CD4-positive, alpha-beta T cell (primary cell): ENCODE measurements around the gene UGP2. TPM values are rescaled to one million over a fixed set of nuclear protein-coding genes. Genes with fewer than 3 reads are reported as not detected.

Experiments used
- ATAC-seq: fragments of 200-7000 bp; cut with Tn5 transposase; one replicate; pipeline ENCODE4 v1.10.0; 2022; ENCODE audit warnings: mild to moderate bottlenecking; ENCODE audit not compliant: poor library complexity
- CTCF ChIA-PET: fragments of 350-600 bp; sonication (Branson Sonifier 250); formaldehyde crosslinking; loops from one replicate; lab custom pipeline; 2021; ENCODE audit warnings: antibody characterized with exemption, inconsistent platforms; lab: Charles Lee
- POLR2A ChIA-PET: fragments of 350-600 bp; sonication (Branson Sonifier 250); formaldehyde crosslinking; loops from one replicate; lab custom pipeline; 2021; ENCODE audit warnings: antibody characterized with exemption, inconsistent platforms; lab: Charles Lee
- DNase-seq, 14 experiments: peaks; one replicate each; pipeline ENCODE4 v3.0.0-alpha.2; 2013 to 2020; ENCODE audit warnings: mixed read lengths in 2 of 14
- H3K27ac ChIP-seq, 2 donors: one replicate each; pipeline versions ENCODE4 v1.5.1 to v1.7.0; 2013; ENCODE audit warnings: low read length in 2 of 2, low read depth in 1 of 2, mild to moderate bottlenecking in 1 of 2
- H3K27me3 ChIP-seq, 2 experiments: 1 replicate in 1 of 2; 2 replicates in 1 of 2; pipeline versions ENCODE4 v1.6.1 to v1.7.0; 2013; ENCODE audit warnings: low read length in 2 of 2, control low read depth in 1 of 2, mild to moderate bottlenecking in 1 of 2, moderate library complexity in 1 of 2; ENCODE audit not compliant: insufficient read depth in 2 of 2, control insufficient read depth in 1 of 2
- H3K36me3 ChIP-seq: one replicate; pipeline ENCODE4 v1.6.1; 2013; ENCODE audit warnings: low read length, control low read depth; ENCODE audit not compliant: insufficient read depth
- H3K4me1 ChIP-seq: one replicate; pipeline ENCODE4 v1.6.1; 2013; ENCODE audit warnings: low read length, control low read depth; ENCODE audit not compliant: insufficient read depth
- H3K4me3 ChIP-seq: one replicate; pipeline ENCODE4 v1.5.1; 2013; ENCODE audit warnings: mild to moderate bottlenecking, low read length, moderate library complexity
- H3K9me3 ChIP-seq, 2 experiments: 1 replicate in 1 of 2; 2 replicates in 1 of 2; pipeline versions ENCODE4 v1.6.1 to v1.7.0; 2013; ENCODE audit warnings: low read length in 2 of 2, mild to moderate bottlenecking in 2 of 2, control low read depth in 1 of 2, moderate library complexity in 1 of 2; ENCODE audit not compliant: control insufficient read depth in 1 of 2, insufficient read depth in 1 of 2
- H3K27ac Mint-ChIP-seq: one replicate; pipeline ENCODE4 v1.8.0; 2020; ENCODE audit warnings: mixed read lengths
- H3K27me3 Mint-ChIP-seq: one replicate; pipeline ENCODE4 v1.8.0; 2021; ENCODE audit warnings: mixed read lengths
- H3K36me3 Mint-ChIP-seq: one replicate; pipeline ENCODE4 v1.8.0; 2021; ENCODE audit warnings: low read depth, mixed read lengths
- H3K4me1 Mint-ChIP-seq: one replicate; pipeline ENCODE4 v1.8.0; 2021; ENCODE audit warnings: low read depth, mixed read lengths
- H3K4me3 Mint-ChIP-seq: one replicate; pipeline ENCODE4 v1.8.0; 2020; ENCODE audit warnings: mild to moderate bottlenecking, mixed read lengths
- H3K9me3 Mint-ChIP-seq: one replicate; pipeline ENCODE4 v1.8.0; 2020; ENCODE audit warnings: mixed read lengths
- intact Hi-C, 2 experiments: fragments of 100-400 bp; cut with DNase I in 1 of 2; cut with micrococcal nuclease in 1 of 2; formaldehyde crosslinking; loops; one replicate each; pipeline versions ENCODE4 v1.15.1 to v1.9.0; 2023 to 2025; cut with DNase I, micrococcal nuclease
- total RNA-seq, 174 experiments: library from RNA in 2 of 174; stranded (reverse) in 2 of 174; gene quantifications; one replicate each; pipeline ENCODE4 v1.2.3 and lab custom pipeline; 2021 to 2026
- TF ChIP-seq, protein P1 (sequence below): fragments of 200-600 bp; IDR thresholded peaks from one replicate; pipeline ENCODE4 v1.8.0; 2022; ENCODE audit warnings: antibody characterized with exemption, mild to moderate bottlenecking

The UGP2 gene
- total RNA-seq, 2 experiments from 2014 or later = 47.1 to 53.2 TPM

DNA sequence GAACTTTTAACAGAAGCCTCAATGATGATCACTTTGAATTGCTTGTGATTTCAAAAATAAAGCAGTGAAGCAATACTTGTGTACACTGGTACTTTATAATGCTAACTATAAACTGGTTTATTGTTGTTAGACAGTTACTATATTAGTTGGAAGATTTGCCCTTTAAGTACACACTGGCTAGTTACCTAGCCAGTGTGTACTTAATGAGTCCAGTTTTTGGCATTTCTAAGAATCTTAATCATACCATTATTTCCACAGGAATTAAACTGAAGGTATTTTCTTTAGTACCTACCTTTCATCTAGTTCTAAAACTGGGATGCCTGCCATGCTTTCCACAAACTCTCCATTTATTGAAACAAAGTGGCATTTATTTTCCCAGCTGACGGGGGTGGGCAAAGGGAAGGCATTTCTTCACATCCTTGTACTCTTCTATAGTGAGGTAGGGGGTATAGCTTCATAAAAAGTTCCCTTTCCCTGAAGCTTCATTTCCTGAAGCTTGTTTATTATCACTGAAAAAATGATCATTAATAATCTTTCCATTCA lies 49.9 kb downstream of the UGP2 start:
- H3K27ac ChIP-seq = no peak overlapping the region
- H3K9me3 ChIP-seq = no peaks in the 10 kb centered on the region
- Mint-ChIP-seq H3K27ac (peak overlapping the region; percentile 57), H3K36me3 (peaks cover 88% of the 10 kb centered on the region), H3K27me3 (no peaks in the 10 kb centered on the region), H3K4me3 (no peak overlapping the region), H3K4me1 (peaks cover 6% of the 10 kb centered on the region), H3K9me3 (no peaks in the 10 kb centered on the region)
- TF ChIP-seq, protein P1, sequence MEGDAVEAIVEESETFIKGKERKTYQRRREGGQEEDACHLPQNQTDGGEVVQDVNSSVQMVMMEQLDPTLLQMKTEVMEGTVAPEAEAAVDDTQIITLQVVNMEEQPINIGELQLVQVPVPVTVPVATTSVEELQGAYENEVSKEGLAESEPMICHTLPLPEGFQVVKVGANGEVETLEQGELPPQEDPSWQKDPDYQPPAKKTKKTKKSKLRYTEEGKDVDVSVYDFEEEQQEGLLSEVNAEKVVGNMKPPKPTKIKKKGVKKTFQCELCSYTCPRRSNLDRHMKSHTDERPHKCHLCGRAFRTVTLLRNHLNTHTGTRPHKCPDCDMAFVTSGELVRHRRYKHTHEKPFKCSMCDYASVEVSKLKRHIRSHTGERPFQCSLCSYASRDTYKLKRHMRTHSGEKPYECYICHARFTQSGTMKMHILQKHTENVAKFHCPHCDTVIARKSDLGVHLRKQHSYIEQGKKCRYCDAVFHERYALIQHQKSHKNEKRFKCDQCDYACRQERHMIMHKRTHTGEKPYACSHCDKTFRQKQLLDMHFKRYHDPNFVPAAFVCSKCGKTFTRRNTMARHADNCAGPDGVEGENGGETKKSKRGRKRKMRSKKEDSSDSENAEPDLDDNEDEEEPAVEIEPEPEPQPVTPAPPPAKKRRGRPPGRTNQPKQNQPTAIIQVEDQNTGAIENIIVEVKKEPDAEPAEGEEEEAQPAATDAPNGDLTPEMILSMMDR = no peak
- H3K27me3 ChIP-seq = no peaks in the 10 kb centered on the region
- CTCF ChIA-PET = interaction anchor here (0.6 to 1.3 kb wide), 2 partner anchors 30 to 1237 kb away, joined by 3 to 5 read pairs; no protein-coding TSS in a partner anchor
- H3K4me3 ChIP-seq = no peak overlapping the region
- no peaks in the 10 kb centered on the region for H3K4me1 ChIP-seq
- POLR2A ChIA-PET = no interaction called here
- DNase-seq (no peak), ATAC-seq (no peak)
- H3K36me3 ChIP-seq = peaks cover 79% of the 10 kb centered on the region
- intact Hi-C loops = no loop called here

DNA sequence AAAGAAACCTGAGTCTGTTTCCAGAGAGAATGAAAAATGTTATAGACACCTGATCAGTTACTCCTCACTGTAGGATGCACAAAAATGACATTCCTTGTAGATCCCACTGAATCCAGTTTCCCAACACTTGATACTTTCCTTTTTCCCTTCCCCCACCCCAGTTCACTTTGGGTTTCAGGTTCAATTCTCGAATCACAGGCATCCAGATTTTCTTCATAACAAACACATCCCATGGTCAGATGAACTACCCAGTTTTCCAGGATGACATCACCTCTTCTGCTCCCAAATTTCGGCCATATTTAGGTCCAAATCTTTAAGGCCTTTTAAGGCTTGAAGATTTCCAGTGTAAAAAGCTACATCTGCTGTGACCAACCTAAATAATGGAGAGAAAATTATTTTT lies 51.5 kb downstream of the UGP2 start:
- H3K27ac Mint-ChIP-seq = peak overlapping the region; percentile 30
- Histone ChIP-seq H3K4me1 (no peaks in the 10 kb centered on the region), H3K9me3 (no peaks in the 10 kb centered on the region), H3K27me3 (no peaks in the 10 kb centered on the region), H3K27ac (no peak overlapping the region), H3K36me3 (peaks cover 74% of the 10 kb centered on the region), H3K4me3 (no peak overlapping the region)
- ChIA-PET POLR2A (no interaction called here), CTCF (interaction anchor here (1.3 kb wide), 1 partner anchor 32 kb away, joined by 5 read pairs; no protein-coding TSS in a partner anchor)
- peaks cover 87% of the 10 kb centered on the region for H3K36me3 Mint-ChIP-seq
- no peak for DNase-seq
- H3K27me3 Mint-ChIP-seq = no peaks in the 10 kb centered on the region
- H3K4me3 Mint-ChIP-seq = no peak overlapping the region
- ATAC-seq = no peak
- H3K4me1 Mint-ChIP-seq = peaks cover 6% of the 10 kb centered on the region
- intact Hi-C loops = no loop called here
- H3K9me3 Mint-ChIP-seq = no peaks in the 10 kb centered on the region
- TF ChIP-seq, protein P1 = no peak

DNA sequence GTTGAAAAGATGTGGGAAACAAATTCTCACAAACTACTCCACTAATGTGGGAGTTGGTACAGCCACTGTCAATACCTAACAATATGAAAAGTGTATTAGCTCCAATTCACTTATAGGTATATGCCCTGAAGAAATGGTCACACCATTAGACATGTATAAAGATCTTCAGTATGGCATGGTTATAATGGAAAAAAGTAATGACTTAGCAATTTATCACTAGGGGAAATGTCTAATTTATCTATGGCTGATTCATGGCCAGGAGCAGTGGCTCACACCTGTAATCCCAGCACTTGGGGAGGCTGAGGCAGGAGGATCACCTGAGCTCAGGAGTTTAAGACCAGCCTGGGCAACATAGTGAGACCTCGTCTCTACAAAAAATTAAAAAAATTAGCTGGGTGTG lies 52.5 kb downstream of the UGP2 start:
- Mint-ChIP-seq H3K9me3 (no peaks in the 10 kb centered on the region), H3K4me3 (no peak overlapping the region), H3K4me1 (no peaks in the 10 kb centered on the region), H3K36me3 (peaks cover 89% of the 10 kb centered on the region), H3K27me3 (no peaks in the 10 kb centered on the region), H3K27ac (no peak overlapping the region)
- ATAC-seq (no peak), DNase-seq (no peak)
- no peaks in the 10 kb centered on the region for H3K27me3 ChIP-seq
- H3K9me3 ChIP-seq = no peaks in the 10 kb centered on the region
- no peak overlapping the region for H3K27ac ChIP-seq
- no peaks in the 10 kb centered on the region for H3K4me1 ChIP-seq
- TF ChIP-seq, protein P1 = no peak
- H3K4me3 ChIP-seq = no peak overlapping the region
- H3K36me3 ChIP-seq = peaks cover 71% of the 10 kb centered on the region
- intact Hi-C loops = no loop called here
- ChIA-PET POLR2A (interaction anchor here (1.0 to 1.3 kb wide), 2 partner anchors 18 to 28 kb away, joined by 3 read pairs; no protein-coding TSS in a partner anchor), CTCF (no interaction called here)
